DOHH2 (cell line): ENCODE measurements around the gene KRTAP12-1.

Source experiments
- CTCF ChIP-seq: fragments of 200-600 bp; sonication (generic); IDR thresholded peaks from one replicate; pipeline ENCODE4 v1.5.1; 2014; ENCODE audit warnings: antibody characterized with exemption, mild to moderate bottlenecking, low read depth, low read length; ENCODE audit not compliant: poor library complexity, severe bottlenecking
- EZH2phosphoT487 ChIP-seq: fragments of 200-600 bp; sonication (generic); IDR thresholded peaks from 2 replicates; pipeline ENCODE4 v1.6.1; 2017; ENCODE audit warnings: borderline replicate concordance, mild to moderate bottlenecking, antibody characterized with exemption, low read length, moderate library complexity, mixed read lengths

- no peak for TF ChIP-seq EZH2phosphoT487
- no peak for TF ChIP-seq CTCF
Observed at GRCh38 chr21:44686000-44686781, 4.2 kb upstream of the KRTAP12-1 start.
